ENCODE results near the gene PSME4.
"Not testable (repeated sequence)": the region's sequence is repeated elsewhere in the genome, so short reads cannot be mapped to it uniquely, and the experiment has no call there.

Gene PSME4

GRCh38 chr2:53961478-53962216 lies 9.1 kb downstream of the PSME4 start:
- not testable (repeated sequence) for DNase-seq

- DNase-seq = no peak
Observed at GRCh38 chr2:53960476-53960875, 10.3 kb downstream of the PSME4 start.

GRCh38 chr2:53958443-53958842 lies 12.3 kb downstream of the PSME4 start:
- no peak for DNase-seq

GRCh38 chr2:53952519-53952918 lies 18.3 kb downstream of the PSME4 start:
- DNase-seq = no peak

GRCh38 chr2:53949457-53949856 lies 21.3 kb downstream of the PSME4 start:
- no peak for DNase-seq

- no peak for DNase-seq
Observed at GRCh38 chr2:53945538-53945937, 25.3 kb downstream of the PSME4 start.

GRCh38 chr2:53944542-53944941 lies 26.3 kb downstream of the PSME4 start:
- DNase-seq = no peak

GRCh38 chr2:53942280-53942679 lies 28.5 kb downstream of the PSME4 start:
- DNase-seq = no peak

GRCh38 chr2:53941749-53942148 lies 29.0 kb downstream of the PSME4 start:
- DNase-seq = no peak

- no peak for DNase-seq
Observed at GRCh38 chr2:53939656-53940055, 31.1 kb downstream of the PSME4 start.

- no peak for DNase-seq
Observed at GRCh38 chr2:53938904-53939303, 31.9 kb downstream of the PSME4 start.

GRCh38 chr2:53933329-53933728 lies 37.5 kb downstream of the PSME4 start:
- no peak for DNase-seq

- not testable (repeated sequence) for DNase-seq
Observed at GRCh38 chr2:53926321-53926720, 44.5 kb downstream of the PSME4 start.

GRCh38 chr2:53913721-53914120 lies 57.1 kb downstream of the PSME4 start:
- no peak for DNase-seq

GRCh38 chr2:53911434-53912189 lies 59.2 kb downstream of the PSME4 start:
- no peak for DNase-seq

GRCh38 chr2:53907582-53907981 lies 63.2 kb downstream of the PSME4 start:
- DNase-seq = no peak

- no peak for DNase-seq
Observed at GRCh38 chr2:53905396-53905795, 65.4 kb downstream of the PSME4 start.

GRCh38 chr2:53903011-53903410 lies 67.8 kb downstream of the PSME4 start:
- no peak for DNase-seq

- DNase-seq = no peak
Observed at GRCh38 chr2:53901192-53901591, 69.6 kb downstream of the PSME4 start.

GRCh38 chr2:53896864-53897263 lies 73.9 kb downstream of the PSME4 start:
- no peak for DNase-seq

- no peak for DNase-seq
Observed at GRCh38 chr2:53886406-53887280, 84.2 kb downstream of the PSME4 start.

- no peak for DNase-seq
Observed at GRCh38 chr2:53884883-53885282, 85.9 kb downstream of the PSME4 start.

GRCh38 chr2:53881986-53882385 lies 88.8 kb downstream of the PSME4 start:
- no peak for DNase-seq

All from NCI-H146 (cell line).